Panc1 (cell line): Measurements from ENCODE around the gene MUC5AC. TPM values are rescaled to one million over a fixed set of nuclear protein-coding genes. Genes with fewer than 3 reads are reported as not detected.

Experiments used
- ATAC-seq: fragments of 200-7000 bp; cut with Tn5 transposase; 2 replicates; pipeline ENCODE4 v1.9.1; 2020; ENCODE audit warnings: mild to moderate bottlenecking, moderate library complexity
- BruUV-seq: library from RNA; stranded (reverse); fragments of 400-500 nt; replicated peaks from 2 replicates; lab custom pipeline; 2021; lab: Mats Ljungman, UMichigan
- CTCF ChIA-PET: fragments of 300-600 bp; sonication (Branson Sonifier 250); formaldehyde crosslinking; loops from one replicate; lab custom pipeline; 2022; ENCODE audit warnings: antibody characterized with exemption; lab: Charles Lee
- POLR2A ChIA-PET: fragments of 300-600 bp; sonication (Branson Sonifier 250); formaldehyde crosslinking; loops from one replicate; lab custom pipeline; 2022; ENCODE audit warnings: antibody characterized with exemption; lab: Charles Lee
- DNase-seq: peaks from one replicate; pipeline ENCODE4 v3.0.0-alpha.2; 2010; ENCODE audit warnings: low read depth, low spot score
- H3K27ac ChIP-seq: 2 replicates; pipeline ENCODE4 v1.5.1; 2011; ENCODE audit warnings: mild to moderate bottlenecking, low read length, inconsistent platforms
- H3K27me3 ChIP-seq: fragments of 200-500 bp; sonication (Bioruptor generic); 2 replicates; pipeline ENCODE4 v1.6.0; 2014; ENCODE audit warnings: low read length, inconsistent platforms; ENCODE audit not compliant: control insufficient read depth, insufficient read depth
- H3K36me3 ChIP-seq: fragments of 200-500 bp; sonication (Bioruptor generic); 2 replicates; pipeline ENCODE4 v1.5.1; 2014; ENCODE audit warnings: inconsistent platforms, mild to moderate bottlenecking, low read length, moderate library complexity; ENCODE audit not compliant: control insufficient read depth, insufficient read depth
- H3K4me1 ChIP-seq: 2 replicates; pipeline ENCODE4 v1.5.1; 2011; ENCODE audit warnings: inconsistent platforms, mild to moderate bottlenecking, low read length, moderate library complexity; ENCODE audit not compliant: control insufficient read depth, insufficient read depth
- H3K4me3 ChIP-seq, 2 experiments: 2 replicates each; pipeline ENCODE4 v1.5.1; 2011 to 2012; ENCODE audit warnings: low read depth in 2 of 2, low read length in 2 of 2, mild to moderate bottlenecking in 2 of 2, inconsistent platforms in 1 of 2, moderate library complexity in 1 of 2
- H3K9me3 ChIP-seq: fragments of 200-500 bp; sonication (Bioruptor generic); 2 replicates; pipeline ENCODE4 v1.5.1; 2014; ENCODE audit warnings: low read depth, mild to moderate bottlenecking, inconsistent platforms, low read length, moderate library complexity; ENCODE audit not compliant: control insufficient read depth, insufficient read depth
- POLR2AphosphoS5 ChIP-seq: IDR thresholded peaks from 2 replicates; pipeline ENCODE4 v1.6.1; 2012; ENCODE audit warnings: mild to moderate bottlenecking, low read depth, low read length, moderate library complexity
- REST ChIP-seq, 2 experiments: IDR thresholded peaks; 2 replicates each; pipeline ENCODE4 v1.6.1; 2011 to 2012; ENCODE audit warnings: low read depth in 2 of 2, control low read depth in 1 of 2, low read length in 1 of 2, mild to moderate bottlenecking in 1 of 2, moderate library complexity in 1 of 2; ENCODE audit not compliant: insufficient read depth in 1 of 2
- SIN3A ChIP-seq: IDR thresholded peaks from 2 replicates; pipeline ENCODE4 v1.6.1; 2012; ENCODE audit warnings: low read depth, mild to moderate bottlenecking, low read length, moderate library complexity, borderline replicate concordance; ENCODE audit not compliant: insufficient read depth
- TCF7L2 ChIP-seq: IDR thresholded peaks from 2 replicates; pipeline ENCODE4 v1.6.1; 2011; ENCODE audit warnings: mild to moderate bottlenecking, low read depth, low read length, inconsistent platforms
- in situ Hi-C: cut with HindIII; loops from 2 replicates; pipeline ENCODE4 v1.10.0; 2016; ENCODE audit warnings: low sequenced_read_pairs, low pct_unique_long_range_greater_than_20kb
- intact Hi-C: fragments of 100-400 bp; cut with micrococcal nuclease; formaldehyde crosslinking; loops from one replicate; pipeline ENCODE4 v1.10.0; 2022; ENCODE audit not compliant: unreplicated experiment
- total RNA-seq: library from RNA; stranded (reverse); gene quantifications from one replicate; pipeline ENCODE4 v1.2.1, GENCODE V29; 2021; ENCODE audit not compliant: unreplicated experiment
- TF ChIP-seq, protein P1 (sequence below): fragments of 450-650 bp; IDR thresholded peaks from 2 replicates; pipeline ENCODE4 v1.5.1; 2017; ENCODE audit warnings: mild to moderate bottlenecking

Gene MUC5AC
- total RNA-seq, 1 experiment from 2014 or later = 0.03 TPM

DNA sequence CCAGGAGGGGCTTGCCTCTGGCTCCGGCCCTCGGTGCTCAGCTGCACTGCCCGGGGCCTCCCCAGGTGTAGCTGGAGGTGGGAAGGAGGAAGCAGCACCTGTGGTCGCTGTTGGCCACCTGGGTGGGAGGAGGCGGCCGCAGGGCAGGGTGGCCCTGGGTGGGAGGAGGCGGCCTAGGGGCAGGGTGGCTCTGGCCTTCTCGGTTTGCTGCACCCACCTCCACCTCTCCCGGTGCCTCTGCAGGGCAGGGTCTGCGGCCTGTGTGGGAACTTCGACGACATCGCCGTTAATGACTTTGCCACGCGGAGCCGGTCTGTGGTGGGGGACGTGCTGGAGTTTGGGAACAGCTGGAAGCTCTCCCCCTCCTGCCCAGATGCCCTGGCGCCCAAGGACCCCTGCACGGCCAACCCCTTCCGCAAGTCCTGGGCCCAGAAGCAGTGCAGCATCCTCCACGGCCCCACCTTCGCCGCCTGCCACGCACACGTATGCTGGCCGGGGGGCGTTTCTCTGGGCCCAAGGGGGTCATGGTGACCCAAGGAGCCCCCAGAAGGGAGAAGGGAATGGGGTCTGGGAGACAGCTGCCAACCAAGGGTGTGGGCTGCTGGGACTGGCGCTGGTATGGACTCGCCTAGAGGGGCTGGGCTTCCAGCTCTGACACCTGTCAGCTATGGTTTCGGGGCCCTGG is 20.6 kb downstream of the MUC5AC start:
- Histone ChIP-seq H3K27ac (no peak overlapping the region), H3K27me3 (no peaks in the 10 kb centered on the region), H3K9me3 (no peaks in the 10 kb centered on the region), H3K36me3 (no peaks in the 10 kb centered on the region), H3K4me3 (no peak overlapping the region), H3K4me1 (no peaks in the 10 kb centered on the region)
- TF ChIP-seq TCF7L2 (no peak), REST (IDR thresholded peaks at IDR 0.05; ENCODE audit: insufficient read depth in 1 of 2, low read depth in 2 of 2, low read length in 1 of 2) (no peak), SIN3A (no peak), POLR2AphosphoS5 (no peak)
- TF ChIP-seq, protein P1, sequence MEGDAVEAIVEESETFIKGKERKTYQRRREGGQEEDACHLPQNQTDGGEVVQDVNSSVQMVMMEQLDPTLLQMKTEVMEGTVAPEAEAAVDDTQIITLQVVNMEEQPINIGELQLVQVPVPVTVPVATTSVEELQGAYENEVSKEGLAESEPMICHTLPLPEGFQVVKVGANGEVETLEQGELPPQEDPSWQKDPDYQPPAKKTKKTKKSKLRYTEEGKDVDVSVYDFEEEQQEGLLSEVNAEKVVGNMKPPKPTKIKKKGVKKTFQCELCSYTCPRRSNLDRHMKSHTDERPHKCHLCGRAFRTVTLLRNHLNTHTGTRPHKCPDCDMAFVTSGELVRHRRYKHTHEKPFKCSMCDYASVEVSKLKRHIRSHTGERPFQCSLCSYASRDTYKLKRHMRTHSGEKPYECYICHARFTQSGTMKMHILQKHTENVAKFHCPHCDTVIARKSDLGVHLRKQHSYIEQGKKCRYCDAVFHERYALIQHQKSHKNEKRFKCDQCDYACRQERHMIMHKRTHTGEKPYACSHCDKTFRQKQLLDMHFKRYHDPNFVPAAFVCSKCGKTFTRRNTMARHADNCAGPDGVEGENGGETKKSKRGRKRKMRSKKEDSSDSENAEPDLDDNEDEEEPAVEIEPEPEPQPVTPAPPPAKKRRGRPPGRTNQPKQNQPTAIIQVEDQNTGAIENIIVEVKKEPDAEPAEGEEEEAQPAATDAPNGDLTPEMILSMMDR = no peak
- POLR2A ChIA-PET = no interaction called here
- in situ Hi-C loops (no loop called here), intact Hi-C loops (no loop called here)
- BruUV-seq = no TSS peak
- CTCF ChIA-PET = no interaction called here
- ATAC-seq = no peak
- DNase-seq = no peak

GRCh38 chr11:1178906-1179305 is 21.2 kb downstream of the MUC5AC start:
- Histone ChIP-seq H3K36me3 (no peaks in the 10 kb centered on the region), H3K9me3 (no peaks in the 10 kb centered on the region), H3K27me3 (no peaks in the 10 kb centered on the region), H3K27ac (no peak overlapping the region), H3K4me1 (no peaks in the 10 kb centered on the region), H3K4me3 (no peak overlapping the region)
- ChIA-PET CTCF (no interaction called here), POLR2A (no interaction called here)
- intact Hi-C loops (no loop called here), in situ Hi-C loops (no loop called here)
- DNase-seq = no peak
- ATAC-seq = no peak
- TF ChIP-seq POLR2AphosphoS5 = no peak
- no peak for TF ChIP-seq REST (IDR thresholded peaks at IDR 0.05; ENCODE audit: insufficient read depth in 1 of 2, low read depth in 2 of 2, low read length in 1 of 2)
- no peak for TF ChIP-seq TCF7L2
- TF ChIP-seq, protein P1 = no peak
- TF ChIP-seq SIN3A = no peak
- BruUV-seq = no TSS peak
